ENCODE results near the gene CACNA1A.
"Not testable (repeated sequence)": the region's sequence is repeated elsewhere in the genome, so short reads cannot be mapped to it uniquely, and the experiment has no call there.

Gene CACNA1A

GRCh38 chr19:13492128-13492527 lies 14.2 kb downstream of the CACNA1A start:
- DNase-seq, result no peak

- no peak for DNase-seq
These were observed 18.3 kb downstream of the CACNA1A start for GRCh38 chr19:13487985-13488384.

GRCh38 chr19:13484166-13484565 lies 22.1 kb downstream of the CACNA1A start:
- no peak for DNase-seq

GRCh38 chr19:13483215-13483614 lies 23.1 kb downstream of the CACNA1A start:
- no peak for DNase-seq

GRCh38 chr19:13478576-13478975 lies 27.7 kb downstream of the CACNA1A start:
- no peak for DNase-seq

- DNase-seq, result no peak
These were observed 30.2 kb downstream of the CACNA1A start for GRCh38 chr19:13476071-13476470.

GRCh38 chr19:13475044-13475443 lies 31.2 kb downstream of the CACNA1A start:
- no peak for DNase-seq

GRCh38 chr19:13466697-13467096 lies 39.6 kb downstream of the CACNA1A start:
- no peak for DNase-seq

GRCh38 chr19:13463296-13463695 lies 43.0 kb downstream of the CACNA1A start:
- DNase-seq, result no peak

- no peak for DNase-seq
These were observed 44.7 kb downstream of the CACNA1A start for GRCh38 chr19:13461536-13461935.

- no peak for DNase-seq
These were observed 46.2 kb downstream of the CACNA1A start for GRCh38 chr19:13460045-13460444.

- DNase-seq, result no peak
These were observed 46.9 kb downstream of the CACNA1A start for GRCh38 chr19:13459351-13459750.

- no peak for DNase-seq
These were observed 54.8 kb downstream of the CACNA1A start for GRCh38 chr19:13451434-13451995.

- no peak for DNase-seq
These were observed 58.3 kb downstream of the CACNA1A start for GRCh38 chr19:13447978-13448377.

- no peak for DNase-seq
These were observed 64.3 kb downstream of the CACNA1A start for GRCh38 chr19:13441810-13442512.

GRCh38 chr19:13437919-13438618 lies 68.2 kb downstream of the CACNA1A start:
- DNase-seq, result no peak

GRCh38 chr19:13436352-13436751 lies 69.9 kb downstream of the CACNA1A start:
- no peak for DNase-seq

GRCh38 chr19:13430790-13431582 lies 75.3 kb downstream of the CACNA1A start:
- no peak for DNase-seq

GRCh38 chr19:13429563-13429962 lies 76.7 kb downstream of the CACNA1A start:
- DNase-seq, result no peak

GRCh38 chr19:13428352-13428751 lies 77.9 kb downstream of the CACNA1A start:
- DNase-seq, result no peak

- no peak for DNase-seq
These were observed 78.8 kb downstream of the CACNA1A start for GRCh38 chr19:13427273-13428051.

- DNase-seq, result not testable (repeated sequence)
These were observed 80.4 kb downstream of the CACNA1A start for GRCh38 chr19:13425875-13426274.

GRCh38 chr19:13425151-13425550 lies 81.1 kb downstream of the CACNA1A start:
- no peak for DNase-seq

Measured in NCI-H187 treated with DMSO at 0.1 percent for 48 hours (cell line).